ENCODE data around the gene PGAP6.
"Not testable (repeated sequence)": the region's sequence is repeated elsewhere in the genome, so short reads cannot be mapped to it uniquely, and the experiment has no call there.

The PGAP6 gene

DNA sequence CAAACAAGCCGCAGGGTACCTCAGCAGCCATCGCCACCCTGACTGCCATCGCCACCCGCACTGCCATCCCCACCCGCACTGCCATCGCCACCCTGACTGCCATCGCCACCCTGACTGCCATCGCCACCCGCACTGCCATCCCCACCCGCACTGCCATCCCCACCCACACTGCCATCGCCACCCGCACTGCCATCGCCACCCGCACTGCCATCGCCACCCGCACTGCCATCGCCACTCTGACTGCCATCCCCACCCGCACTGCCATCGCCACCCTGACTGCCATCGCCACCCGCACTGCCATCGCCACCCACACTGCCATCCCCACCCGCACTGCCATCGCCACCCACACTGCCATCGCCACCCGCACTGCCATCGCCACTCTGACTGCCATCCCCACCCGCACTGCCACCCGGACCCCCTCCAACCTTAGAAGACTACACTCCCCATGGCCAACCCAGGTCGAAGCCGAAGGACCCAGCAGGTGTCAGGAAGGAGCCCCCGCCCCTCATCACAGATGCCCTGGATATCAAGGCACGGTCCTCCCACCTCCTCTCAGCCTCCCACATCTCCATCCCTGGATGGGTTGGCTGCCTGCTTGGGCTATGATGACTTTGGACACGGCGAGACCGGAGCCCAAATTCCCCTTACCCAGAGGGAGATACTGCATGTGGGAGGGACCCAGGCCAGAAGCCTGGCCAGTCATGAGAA is 3.5 kb downstream of the PGAP6 start:
- not testable (repeated sequence) for DNase-seq

DNA sequence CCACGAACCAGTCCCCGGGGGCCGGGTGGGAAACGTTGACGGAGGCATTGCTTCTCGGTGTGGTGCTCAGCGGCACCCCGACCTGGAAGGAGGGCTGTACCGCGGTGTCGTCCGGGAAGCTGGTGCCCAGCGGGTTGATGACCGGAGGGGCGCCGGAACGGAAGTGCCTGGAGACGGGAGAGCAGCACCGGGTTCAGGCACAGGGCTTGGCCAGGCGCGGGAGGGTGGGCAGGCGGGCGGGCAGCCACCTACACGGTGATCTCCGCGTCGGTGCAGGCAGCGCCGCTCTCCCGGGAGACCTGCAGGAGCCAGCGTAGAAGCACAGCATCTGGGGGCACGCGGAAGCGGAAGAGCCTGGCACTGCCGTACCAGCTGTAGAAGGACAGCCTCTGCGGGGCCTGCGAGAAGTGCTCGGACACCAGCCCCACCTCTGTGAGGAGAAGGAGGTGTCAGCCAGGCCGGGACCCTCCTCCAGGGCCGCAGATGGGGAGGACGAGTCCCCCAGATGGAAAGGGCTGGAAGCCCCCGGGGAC is 4.3 kb downstream of the PGAP6 start:
- no peak for DNase-seq

DNA sequence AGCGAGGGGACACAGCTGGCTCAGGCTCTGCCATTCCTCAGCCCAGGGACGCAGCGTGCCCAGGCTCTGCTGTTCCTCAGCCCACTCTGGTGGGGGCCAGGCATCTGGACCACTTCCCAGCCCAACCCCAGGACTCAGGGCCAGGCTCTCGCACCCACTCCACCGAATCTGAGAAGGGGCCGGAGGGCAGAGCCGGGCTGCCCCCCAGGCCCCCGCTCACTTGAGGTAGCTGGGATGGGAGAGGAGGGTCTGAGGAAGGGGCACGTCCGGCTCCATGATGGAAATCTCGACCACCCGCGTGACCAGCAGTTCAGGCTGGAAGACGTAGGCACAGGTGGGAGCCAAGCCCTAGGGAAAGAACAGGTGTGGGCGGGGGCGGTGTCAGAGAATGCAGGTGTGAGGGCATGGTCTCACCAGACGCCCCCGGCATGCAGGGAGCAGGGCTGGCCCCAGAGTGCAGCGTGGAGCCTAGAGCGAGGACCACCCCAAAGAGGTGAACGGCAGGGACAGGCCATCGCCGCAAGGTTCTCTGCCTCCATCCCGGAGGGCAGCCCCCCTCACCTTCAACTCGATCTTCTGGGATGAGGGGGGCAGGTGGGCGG is 4.9 kb downstream of the PGAP6 start:
- DNase-seq: no peak

DNA sequence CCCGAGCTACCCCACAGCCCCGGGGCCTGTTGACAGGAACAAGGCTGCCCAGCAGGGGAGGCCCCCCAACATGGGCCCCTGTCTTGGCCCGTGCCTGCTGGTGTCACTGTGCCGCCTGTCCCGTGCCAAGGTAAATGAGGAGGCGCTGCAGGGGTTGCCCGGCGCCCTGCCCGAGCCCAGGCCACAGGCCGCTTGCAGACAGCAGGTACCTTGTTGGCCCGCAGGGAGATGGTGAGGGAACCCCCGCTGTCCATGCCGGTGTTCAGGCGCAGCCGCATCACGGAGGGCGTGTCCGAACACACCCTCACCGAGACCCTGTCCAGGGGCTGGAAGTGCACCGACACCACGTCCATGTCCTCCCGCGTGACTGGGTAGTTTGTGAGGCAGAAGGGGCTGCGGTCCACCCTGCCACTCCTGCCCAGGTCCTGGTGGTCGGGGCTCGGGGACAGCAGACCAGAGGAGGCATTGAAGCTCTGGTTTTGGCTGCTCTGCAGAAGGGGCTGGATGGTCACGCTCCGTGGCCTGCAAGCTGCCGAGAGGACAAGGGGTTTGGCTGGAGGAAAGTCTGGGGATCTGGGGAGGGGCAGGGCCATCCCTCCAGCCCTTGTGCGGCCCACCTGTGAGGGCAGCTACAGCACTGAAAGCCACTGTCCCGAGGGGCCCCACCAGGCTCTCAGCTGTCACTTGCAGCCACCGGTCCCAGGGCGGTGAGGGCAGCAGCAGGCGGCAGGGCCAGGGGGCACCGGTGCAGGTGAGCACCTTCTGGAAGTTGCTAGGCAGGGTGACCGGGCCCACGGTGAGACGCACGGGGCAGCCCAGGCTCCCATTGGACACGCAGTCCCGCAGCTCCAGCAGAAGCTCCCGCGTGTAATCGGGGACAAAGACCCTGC is 5.6 kb downstream of the PGAP6 start:
- no peak for DNase-seq

DNA sequence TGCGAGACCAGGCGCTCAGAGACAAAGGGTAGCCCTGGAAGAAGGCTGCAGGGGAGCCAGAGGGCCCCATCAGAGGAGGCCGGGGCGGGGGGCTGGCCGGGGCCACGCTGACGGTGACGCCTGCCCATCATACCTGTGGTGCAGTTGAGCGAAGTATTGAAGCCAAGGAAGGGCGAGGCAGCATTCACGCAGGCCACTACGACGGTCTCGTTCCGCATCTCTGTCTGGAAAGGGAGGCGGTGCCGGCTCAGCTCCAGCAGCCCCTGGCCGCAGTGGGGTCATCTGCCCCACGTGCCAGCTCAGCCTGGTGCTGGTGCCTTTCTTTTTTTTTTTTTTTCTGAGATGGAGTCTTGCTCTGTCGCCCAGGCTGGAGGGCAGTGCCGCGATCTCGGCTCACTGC is 6.6 kb downstream of the PGAP6 start:
- DNase-seq: no peak

DNA sequence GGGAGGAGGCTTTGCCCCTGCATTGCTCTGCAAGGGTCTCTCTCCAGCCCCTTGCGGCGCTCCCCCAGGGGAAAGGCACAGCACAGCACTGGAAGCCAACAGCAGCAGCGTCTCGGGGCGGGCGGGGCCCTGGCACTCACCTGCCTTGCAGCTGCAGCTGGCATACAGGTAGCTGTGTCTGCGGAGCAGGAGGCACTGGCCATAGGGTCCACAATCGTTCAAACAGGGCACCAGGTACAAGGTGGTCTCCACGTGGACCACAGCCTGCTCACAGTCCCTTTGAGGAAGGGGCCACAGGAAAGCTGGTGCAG is 7.2 kb downstream of the PGAP6 start:
- no peak for DNase-seq

DNA sequence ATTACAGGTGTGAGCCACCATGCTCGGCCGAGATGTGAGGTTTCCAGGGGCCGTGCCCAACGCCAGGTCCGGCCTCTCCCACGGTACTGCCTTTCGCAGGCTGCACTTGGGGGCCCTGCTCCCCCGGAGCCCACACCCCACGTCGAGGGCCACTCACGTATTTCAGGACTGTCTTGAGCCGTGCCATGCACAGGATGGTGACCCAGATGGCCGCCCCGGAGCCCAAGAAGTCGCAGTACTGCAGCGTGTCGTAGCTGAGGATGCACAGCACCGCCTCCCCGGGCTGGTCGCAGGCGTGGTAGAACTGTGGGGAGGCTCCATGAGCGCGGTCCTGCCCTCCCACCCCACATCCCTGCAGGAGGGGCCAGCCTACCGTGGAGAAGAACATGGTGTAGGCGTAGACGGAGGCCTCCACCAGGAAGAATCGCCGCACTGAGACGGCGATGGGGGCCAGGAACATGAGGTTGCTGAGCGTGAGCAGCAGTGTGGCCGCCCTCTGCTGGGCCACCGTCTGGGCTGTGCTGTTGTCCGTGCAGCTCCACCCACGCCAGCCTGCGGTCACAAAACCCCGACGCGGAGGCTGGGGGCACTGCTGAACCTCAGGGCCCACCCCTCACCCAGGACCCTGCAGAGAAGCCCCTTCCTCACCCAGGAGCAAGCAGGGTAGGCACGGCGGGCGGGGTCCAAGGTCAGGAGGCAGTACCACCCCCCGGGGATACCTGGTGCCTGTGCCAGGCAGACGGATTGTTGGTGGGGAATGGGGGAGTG is 7.7 kb downstream of the PGAP6 start:
- no peak for DNase-seq

DNA sequence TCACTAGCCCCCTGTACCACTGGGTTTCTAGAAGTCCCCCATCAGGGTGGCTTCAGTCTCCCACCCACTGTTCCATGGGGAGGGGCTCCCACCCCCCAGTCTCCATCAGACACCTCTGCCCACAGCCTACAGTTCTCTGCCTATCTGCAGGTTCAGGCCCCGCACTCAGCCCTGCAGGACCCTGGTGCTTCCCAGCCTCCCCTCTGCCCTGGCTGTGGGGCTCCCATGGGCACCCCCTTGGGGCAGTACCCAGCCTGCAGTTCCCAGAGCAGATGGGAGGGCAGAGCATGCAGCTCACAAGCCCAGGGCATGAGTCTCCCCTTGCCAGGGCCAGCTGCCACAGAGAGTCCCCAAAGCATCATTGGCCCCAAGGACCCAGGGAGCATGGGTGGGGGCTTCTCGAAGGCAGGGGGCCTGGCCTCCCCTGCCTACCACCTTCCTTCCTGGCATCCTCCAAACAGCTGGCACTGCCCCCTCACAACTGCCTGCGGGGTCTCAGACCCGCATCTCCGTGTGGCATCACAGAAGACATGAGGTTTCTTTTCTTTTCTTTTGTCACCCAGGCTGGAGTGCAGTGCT is 8.7 kb downstream of the PGAP6 start:
- no peak for DNase-seq

DNA sequence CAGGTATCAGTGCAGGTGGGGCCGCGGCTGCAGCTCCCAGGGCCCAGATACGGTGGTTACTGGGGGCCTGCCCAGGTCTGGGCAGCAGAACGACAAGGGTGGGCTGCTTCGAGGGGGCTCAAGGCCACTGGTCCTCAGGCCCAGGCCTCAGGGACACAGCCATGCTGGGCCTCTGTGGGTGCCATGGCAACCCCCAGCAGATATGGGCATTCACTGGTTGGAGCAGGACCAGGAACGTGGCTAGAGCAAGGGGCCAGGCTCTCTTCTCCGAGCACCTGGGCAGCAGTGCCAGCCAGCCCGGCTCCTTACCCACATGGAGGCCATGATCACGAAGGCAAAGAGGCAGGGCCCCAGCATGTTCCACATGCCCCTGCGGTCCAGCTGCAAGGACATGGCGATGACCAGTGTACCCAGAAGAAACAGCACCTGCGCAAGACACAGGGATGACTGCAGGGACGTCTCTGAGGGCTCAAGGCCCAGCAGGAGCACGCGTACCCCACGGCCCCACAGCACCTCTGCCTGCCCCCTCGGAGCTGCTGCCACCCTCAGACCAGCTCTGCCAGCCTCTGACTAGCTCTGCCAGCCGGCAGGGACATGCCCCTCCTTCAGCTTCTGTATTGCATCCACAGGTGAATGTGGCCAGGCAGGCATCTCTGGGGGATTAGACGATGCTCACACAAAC is 9.3 kb downstream of the PGAP6 start:
- no peak for DNase-seq

DNA sequence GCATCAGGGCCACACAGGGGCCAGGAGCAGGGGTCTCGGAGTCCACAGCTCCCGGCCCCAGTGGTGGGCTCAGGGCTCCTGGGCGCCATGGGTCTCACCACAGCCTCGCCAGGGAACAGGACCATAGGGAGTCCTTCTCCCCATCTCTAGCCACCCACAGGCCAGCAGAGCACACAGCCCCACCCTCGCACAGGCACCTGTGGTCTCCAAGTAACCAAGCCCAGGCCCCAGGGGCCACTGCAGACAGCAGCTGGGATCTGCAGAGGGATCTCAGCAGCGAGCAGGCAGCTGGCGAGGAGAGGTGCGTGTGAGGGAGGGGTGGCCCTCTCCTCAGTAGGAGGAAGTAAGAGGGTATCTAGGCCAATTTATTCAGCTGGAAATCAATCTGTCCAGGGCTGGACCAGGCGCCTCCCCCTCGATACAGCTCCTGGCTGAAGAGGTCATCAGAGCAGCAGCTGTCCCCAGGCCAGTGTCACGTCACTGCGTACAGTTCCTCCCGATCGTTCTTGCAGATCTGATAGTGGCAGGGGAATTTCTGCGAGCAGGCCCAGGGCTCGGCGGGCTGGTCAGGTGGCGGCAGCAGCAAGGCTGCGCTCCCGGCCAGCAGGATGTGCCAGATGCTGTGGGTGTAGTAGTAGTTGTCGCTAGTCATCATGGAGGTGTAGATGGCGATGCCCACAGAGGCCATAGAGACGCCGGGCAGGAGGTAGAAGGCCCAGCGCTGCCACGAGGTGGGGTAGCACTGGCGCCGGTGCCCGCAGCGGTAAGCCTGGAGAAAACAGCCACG is 10.1 kb downstream of the PGAP6 start:
- DNase-seq: no peak

DNA sequence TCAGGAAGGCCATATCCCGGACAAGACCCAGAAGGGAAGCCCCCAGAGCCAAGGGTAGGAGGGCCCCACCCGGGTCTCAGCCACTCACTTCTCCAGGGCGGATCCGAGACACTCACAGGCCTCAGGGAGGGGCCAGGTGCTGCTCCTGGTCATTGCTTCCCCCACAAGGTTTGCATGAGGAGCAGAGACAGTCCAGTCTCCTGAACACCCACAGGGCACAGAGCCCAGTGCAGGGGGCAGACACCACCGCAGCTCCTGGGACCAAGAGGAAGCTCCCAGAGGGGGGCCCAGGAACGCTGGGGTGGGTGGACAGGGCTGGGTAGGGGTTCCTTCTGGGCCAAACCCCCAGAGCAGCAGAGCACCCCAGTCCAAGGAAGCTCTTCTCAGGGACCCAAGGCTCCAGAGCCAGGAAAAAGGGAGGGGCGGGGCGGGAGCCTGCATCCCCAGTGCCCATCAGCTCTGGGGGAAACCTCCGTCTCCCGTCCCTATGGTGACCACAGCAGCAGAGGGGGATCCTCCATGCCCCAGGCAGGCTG is 10.7 kb downstream of the PGAP6 start:
- DNase-seq: no peak

DNA sequence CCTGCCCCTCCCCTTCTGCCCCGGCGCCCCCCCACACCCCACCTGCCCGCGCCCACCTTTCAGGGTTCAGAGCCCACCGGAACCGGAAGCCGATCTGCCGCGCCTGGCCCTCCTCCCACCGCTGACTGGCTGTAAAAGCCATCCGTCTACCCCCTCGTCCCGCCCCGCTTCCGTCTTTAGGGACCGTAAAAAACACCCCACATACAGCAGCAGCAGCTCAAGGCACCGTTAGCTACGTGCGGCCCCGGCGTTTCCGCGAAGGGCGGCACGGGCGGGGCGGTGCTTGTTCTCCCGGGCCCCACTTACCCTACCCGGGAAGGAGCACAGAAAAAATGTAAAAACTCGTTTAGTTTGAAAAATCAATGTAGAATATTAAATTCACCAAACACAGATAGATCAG is 11.3 kb downstream of the PGAP6 start, which contains the start of gene MRPL28:
MRPL28 (minus strand) TSS at position 96 of the 400 bp plus-strand sequence. CDS start 320 bp downstream, outside the sequence.
- peak; percentile 80 for DNase-seq

DNA sequence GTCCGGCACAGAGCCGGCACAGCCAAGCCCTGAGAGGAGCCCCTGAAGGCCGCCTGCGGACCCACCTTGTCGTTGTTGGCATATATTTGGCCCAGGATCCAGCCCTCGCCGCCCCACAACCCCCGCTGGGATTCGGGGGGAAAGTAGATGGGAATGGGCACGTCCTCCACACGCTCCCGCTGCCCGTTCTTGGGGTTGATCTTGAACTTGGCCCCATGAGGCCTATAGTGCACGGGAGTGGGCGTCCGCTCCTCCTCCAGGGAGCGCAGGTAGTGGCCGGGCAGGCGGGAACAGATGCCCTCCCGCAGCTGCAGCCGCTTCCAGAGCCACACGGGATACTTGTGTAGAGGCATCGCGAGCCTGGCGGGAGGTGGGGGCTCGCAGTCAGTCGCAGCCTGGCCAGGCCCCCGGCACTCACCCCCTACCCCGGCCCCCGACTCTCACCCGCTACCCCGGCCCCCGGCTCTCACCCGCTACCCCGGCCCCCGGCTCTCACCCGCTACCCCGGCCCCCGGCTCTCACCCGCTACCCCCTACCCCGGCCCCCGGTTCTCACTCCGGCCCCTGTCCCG is 11.8 kb downstream of the PGAP6 start:
- no peak for DNase-seq

DNA sequence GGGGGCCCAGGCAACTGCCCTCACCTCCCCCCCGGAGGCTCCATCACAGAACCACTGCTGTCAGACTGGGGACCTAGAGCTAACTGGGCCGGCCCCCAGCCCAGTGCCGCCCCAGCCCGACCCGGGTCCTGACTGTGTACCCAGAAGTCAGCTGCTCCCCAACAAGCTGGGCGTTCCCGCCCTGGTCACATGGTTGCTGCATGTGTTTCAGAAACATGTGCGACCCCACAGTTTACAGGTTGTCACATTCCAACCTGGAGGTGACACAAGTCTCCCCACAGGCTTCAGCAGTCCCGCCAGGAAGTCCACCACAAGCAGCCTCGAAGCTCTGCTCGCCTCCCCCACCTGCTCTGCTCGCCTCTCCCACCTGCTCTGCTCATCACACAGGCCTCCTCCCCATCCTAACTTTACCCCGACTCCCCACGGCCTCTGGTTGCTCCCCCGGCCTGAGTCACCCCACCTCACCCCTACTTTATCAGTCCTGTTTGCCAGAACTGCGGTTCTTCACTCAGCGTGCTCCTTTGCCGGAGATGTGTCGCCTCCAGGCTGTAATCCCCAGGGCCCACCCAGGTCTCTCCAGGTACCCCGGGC is 12.4 kb downstream of the PGAP6 start:
- DNase-seq: no peak

DNA sequence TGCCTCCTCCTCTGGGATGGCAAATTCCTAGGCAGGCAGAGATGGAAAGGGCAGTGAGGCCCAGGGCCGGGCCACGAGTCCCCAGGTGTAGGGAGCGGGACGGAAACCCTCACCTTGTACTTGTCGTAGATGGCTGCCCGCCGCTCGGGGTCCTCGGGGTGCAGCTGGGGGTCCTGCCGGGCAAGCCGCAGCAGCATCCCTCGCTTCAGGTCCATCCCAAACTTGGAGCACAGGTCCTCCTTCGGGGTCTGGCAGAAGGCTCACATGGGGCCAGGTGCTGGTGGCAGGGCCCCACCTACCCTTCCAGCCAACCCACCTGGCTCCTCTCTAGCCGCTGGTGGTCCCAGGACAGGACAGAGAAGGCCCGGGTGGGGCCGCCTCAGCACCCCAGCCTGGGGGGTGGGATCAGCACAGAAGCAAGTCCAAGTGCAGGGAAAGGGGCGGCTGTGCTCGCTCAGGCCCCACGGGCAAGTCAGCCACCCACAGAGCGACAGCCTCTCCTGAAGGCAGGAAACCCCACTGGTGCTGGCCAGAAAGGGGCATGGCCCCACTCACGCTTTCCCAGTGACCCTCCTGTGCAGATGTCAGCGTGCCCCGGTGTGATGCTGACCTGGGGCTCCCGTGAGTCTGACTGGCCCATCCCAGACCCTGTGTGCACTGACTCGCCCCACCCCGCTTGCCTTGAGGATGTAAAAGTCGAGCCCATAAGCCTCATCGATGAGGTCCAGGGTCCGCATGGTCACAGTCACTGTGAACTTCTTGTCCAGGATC is 13.2 kb downstream of the PGAP6 start:
- no peak for DNase-seq

DNA sequence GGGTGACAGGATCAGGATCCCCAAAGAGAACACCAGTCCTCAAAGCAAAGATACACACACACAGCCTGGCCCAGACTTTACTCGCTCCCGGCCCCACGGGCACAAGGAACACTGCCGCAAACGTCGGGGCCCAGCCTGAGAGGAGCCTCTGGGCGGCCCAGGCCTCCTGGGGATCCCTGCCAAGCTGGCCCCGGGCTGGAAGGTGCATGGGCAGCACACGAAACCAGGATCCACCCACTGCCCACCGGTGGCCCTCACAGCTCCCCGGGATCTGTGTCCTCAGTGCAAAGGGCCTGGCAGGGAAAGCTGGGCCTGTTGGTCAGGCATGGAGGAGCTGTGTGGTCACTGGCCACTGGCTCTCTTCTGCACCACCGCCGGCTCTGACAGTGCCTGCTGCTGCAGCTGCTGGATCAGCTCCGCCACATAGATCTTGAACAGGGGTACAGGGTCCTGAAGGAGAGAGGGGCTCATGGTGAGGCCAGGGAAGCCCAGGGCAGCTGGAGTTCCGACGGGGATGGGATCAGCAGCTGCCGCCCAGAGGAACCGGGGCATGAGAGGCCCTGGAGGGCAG is 14.4 kb downstream of the PGAP6 start:
- no peak for DNase-seq

DNA sequence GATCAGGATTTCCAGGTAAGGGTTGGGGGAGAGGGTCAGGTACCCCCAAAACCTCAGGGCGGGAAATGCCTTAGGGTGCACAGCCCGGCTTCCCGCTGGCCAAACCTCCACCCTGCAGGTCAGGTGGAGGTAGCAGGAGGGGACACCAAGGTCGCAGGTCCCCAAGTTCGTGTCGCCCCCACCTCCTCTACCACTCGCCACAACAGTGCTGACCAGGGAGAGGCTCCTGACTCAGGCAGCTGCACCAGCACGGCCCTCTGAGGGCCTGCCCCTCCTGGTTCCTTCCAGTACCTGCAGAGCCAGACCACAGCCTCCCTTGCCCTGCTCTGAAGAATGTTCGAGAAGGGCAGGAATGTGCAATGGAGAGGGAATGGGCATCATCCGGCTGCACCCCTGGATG is 15.3 kb downstream of the PGAP6 start:
- DNase-seq: no peak

DNA sequence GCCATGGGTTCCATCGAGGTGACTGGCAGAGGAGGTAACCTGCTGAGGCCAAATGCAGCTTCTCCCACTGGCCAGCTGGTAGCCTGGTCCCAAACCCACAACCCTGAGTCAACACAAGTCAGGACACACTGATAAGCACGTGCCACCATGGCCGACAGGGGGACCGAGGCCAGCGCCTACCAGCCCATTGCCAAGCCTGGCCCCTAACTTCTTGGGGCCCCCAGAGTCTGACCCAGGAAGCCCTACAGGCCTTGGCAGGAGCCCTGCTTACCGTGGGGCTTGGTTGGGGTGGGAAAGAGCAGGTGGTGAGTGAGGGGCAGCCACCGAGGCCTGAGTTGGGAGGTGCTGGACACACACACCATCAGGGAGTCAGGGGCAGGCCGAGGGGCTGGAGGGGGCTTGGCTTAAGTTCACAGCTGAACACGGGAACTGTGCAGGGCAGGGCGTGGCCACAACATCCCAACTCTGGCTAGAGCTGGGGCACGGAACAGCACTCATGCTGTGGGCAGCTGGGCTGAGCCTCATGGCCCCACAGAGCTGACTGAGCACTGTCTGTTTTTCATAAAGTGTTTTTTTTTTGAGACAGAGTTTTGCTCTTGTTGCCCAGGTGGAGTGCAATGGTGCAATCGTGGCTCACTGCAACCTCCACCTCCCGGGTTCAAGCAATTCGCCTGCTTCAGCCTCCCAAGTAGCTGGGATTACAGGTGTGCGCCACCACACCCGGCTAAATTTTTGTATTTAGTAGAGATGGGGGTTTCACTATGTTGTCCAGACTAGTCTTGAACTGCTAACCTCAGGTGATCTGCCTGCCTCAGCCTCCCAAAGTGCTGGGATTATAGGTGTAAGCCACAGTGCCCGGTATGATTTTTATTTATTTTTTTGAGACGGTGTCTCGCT is 16.9 kb downstream of the PGAP6 start:
- DNase-seq: no peak
